ENCODE measurements around the gene AHCYL1.

DNA sequence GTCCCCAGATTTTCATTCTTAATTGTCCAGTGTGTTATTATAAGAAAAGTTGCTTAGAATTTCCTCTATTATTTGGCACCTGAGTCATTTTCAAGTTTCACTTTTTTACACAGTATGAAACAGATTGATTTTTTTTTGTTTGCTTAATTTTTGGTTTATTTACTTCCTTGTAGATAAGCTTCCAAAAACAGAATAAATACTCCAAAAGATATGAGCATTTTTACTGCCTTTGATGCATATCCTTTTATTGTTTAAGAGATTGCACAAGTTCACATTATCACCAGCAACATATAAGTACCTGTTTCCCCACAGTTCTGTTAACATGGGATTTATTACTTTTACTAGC, 36.3 kb upstream of the AHCYL1 start:
- TF ChIP-seq GABPA (IDR thresholded peaks at IDR 0.05; ENCODE audit: low read depth) (no peak), POLR2AphosphoS5 (IDR thresholded peaks at IDR 0.05; ENCODE audit: low read depth) (no peak)
- TF ChIP-seq, protein P1, sequence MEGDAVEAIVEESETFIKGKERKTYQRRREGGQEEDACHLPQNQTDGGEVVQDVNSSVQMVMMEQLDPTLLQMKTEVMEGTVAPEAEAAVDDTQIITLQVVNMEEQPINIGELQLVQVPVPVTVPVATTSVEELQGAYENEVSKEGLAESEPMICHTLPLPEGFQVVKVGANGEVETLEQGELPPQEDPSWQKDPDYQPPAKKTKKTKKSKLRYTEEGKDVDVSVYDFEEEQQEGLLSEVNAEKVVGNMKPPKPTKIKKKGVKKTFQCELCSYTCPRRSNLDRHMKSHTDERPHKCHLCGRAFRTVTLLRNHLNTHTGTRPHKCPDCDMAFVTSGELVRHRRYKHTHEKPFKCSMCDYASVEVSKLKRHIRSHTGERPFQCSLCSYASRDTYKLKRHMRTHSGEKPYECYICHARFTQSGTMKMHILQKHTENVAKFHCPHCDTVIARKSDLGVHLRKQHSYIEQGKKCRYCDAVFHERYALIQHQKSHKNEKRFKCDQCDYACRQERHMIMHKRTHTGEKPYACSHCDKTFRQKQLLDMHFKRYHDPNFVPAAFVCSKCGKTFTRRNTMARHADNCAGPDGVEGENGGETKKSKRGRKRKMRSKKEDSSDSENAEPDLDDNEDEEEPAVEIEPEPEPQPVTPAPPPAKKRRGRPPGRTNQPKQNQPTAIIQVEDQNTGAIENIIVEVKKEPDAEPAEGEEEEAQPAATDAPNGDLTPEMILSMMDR (IDR thresholded peaks at IDR 0.05; ENCODE audit: insufficient read depth, low read length), result no peak
